ENCODE results near the gene FRY.
"Not testable (repeated sequence)": the region's sequence is repeated elsewhere in the genome, so short reads cannot be mapped to it uniquely, and the experiment has no call there.

The FRY gene

GRCh38 chr13:32047088-32047487, 15.5 kb downstream of the FRY start:
- TF ChIP-seq, protein P1, sequence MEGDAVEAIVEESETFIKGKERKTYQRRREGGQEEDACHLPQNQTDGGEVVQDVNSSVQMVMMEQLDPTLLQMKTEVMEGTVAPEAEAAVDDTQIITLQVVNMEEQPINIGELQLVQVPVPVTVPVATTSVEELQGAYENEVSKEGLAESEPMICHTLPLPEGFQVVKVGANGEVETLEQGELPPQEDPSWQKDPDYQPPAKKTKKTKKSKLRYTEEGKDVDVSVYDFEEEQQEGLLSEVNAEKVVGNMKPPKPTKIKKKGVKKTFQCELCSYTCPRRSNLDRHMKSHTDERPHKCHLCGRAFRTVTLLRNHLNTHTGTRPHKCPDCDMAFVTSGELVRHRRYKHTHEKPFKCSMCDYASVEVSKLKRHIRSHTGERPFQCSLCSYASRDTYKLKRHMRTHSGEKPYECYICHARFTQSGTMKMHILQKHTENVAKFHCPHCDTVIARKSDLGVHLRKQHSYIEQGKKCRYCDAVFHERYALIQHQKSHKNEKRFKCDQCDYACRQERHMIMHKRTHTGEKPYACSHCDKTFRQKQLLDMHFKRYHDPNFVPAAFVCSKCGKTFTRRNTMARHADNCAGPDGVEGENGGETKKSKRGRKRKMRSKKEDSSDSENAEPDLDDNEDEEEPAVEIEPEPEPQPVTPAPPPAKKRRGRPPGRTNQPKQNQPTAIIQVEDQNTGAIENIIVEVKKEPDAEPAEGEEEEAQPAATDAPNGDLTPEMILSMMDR (conservative IDR thresholded peaks at IDR 0.05; ENCODE audit: low read length) = no peak
- no peak overlapping the region for H3K4me3 ChIP-seq (ENCODE audit: low read length)
- no peak for DNase-seq (ENCODE audit: low read depth)

GRCh38 chr13:32047793-32048192, 16.2 kb downstream of the FRY start:
- H3K4me3 ChIP-seq (ENCODE audit: low read length) = no peak overlapping the region
- TF ChIP-seq, protein P1 (conservative IDR thresholded peaks at IDR 0.05; ENCODE audit: low read length) = no peak
- DNase-seq (ENCODE audit: low read depth) = no peak

DNA sequence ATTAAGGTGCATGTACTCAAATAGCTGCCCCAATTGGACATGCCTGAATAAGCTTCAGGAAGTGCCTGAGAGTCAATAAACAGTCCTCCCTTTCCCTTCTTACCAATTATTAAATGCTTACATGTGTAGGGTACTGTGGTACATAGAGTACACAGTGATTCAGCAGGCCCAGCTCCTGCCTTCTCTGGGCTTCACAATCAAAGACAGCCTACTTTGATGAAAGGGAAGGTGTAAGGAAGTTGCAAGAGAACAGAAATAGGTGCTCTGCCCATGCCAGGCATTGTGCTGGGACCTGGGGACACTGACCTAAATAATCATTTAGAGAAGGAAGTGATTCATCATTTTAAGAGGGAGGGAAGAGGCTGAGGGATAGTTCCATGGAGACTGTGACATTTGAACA, 17.2 kb downstream of the FRY start:
- H3K4me3 ChIP-seq (ENCODE audit: low read length) = no peak overlapping the region
- TF ChIP-seq, protein P1 (conservative IDR thresholded peaks at IDR 0.05; ENCODE audit: low read length) = no peak
- DNase-seq (ENCODE audit: low read depth) = no peak

GRCh38 chr13:32051156-32051555, 19.6 kb downstream of the FRY start:
- TF ChIP-seq, protein P1 (conservative IDR thresholded peaks at IDR 0.05; ENCODE audit: low read length) = no peak
- H3K4me3 ChIP-seq (ENCODE audit: low read length) = no peak overlapping the region
- DNase-seq (ENCODE audit: low read depth) = no peak

- no peak for DNase-seq (ENCODE audit: low read depth)
- TF ChIP-seq, protein P1 (conservative IDR thresholded peaks at IDR 0.05; ENCODE audit: low read length) = no peak
Observed at GRCh38 chr13:32056316-32056715, 24.7 kb downstream of the FRY start.

DNA sequence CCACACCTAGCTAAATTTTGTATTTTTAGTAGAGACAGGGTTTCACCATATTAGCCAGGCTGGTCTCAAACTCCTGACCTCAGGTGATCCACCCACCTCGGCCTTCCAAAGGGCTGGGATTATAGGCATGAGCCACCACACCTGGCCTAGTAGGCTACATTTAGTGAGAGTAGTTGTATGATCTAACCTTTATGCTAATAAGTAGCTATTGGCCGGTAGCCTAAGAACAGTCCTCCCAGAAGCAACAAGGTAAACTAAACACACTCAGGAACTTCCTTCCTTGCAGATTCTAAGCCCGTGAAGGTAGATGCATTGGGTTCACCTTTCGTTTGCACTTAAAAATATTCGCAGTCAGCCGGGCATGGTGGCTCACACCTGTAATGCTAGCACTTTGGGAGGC, 25.8 kb downstream of the FRY start:
- DNase-seq (ENCODE audit: low read depth); H3K4me3 ChIP-seq (ENCODE audit: low read length): not testable (repeated sequence)

More at GRCh38 chr13:32056316-32056715, 24.7 kb downstream of the FRY start:
- H3K4me3 ChIP-seq (ENCODE audit: low read length) = no peak overlapping the region

GRCh38 chr13:32059511-32059984, 28.0 kb downstream of the FRY start:
- TF ChIP-seq, protein P1 (conservative IDR thresholded peaks at IDR 0.05; ENCODE audit: low read length) = no peak
- DNase-seq (ENCODE audit: low read depth) = no peak
- no peak overlapping the region for H3K4me3 ChIP-seq (ENCODE audit: low read length)

DNA sequence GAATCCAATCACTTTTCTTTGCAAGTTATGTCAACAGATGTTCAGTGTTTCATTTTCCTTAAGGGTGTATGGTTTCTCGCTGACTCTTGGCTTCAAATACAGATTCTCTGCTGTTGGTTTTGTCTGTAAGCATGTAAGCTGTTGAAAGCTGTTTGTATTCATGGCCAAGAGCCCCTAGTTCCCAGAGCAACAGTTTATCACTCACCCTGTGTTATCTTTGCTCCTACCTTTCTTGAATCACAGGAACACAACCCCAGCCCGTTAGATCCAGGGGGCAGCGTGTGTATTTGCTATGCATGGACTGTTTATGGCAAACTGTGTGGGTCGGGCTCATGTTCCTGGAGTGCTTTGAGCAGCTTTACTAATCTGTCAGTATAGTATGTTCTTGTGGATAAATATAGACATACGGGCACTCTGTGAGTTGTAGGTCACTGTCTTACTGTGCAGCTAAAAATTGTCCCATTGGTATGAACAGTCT, 28.9 kb downstream of the FRY start:
- no peak for DNase-seq (ENCODE audit: low read depth)
- no peak overlapping the region for H3K4me3 ChIP-seq (ENCODE audit: low read length)
- TF ChIP-seq, protein P1 (conservative IDR thresholded peaks at IDR 0.05; ENCODE audit: low read length) = no peak
